ENCODE results near the gene WLS. TPM values are rescaled to one million over a fixed set of nuclear protein-coding genes. Genes with fewer than 3 reads are reported as not detected.
"Not testable (repeated sequence)": the region's sequence is repeated elsewhere in the genome, so short reads cannot be mapped to it uniquely, and the experiment has no call there.

The WLS gene
- total RNA-seq, 4 donors from 2014 or later, result 37.8 to 56.3 (median 48.7) TPM

DNA sequence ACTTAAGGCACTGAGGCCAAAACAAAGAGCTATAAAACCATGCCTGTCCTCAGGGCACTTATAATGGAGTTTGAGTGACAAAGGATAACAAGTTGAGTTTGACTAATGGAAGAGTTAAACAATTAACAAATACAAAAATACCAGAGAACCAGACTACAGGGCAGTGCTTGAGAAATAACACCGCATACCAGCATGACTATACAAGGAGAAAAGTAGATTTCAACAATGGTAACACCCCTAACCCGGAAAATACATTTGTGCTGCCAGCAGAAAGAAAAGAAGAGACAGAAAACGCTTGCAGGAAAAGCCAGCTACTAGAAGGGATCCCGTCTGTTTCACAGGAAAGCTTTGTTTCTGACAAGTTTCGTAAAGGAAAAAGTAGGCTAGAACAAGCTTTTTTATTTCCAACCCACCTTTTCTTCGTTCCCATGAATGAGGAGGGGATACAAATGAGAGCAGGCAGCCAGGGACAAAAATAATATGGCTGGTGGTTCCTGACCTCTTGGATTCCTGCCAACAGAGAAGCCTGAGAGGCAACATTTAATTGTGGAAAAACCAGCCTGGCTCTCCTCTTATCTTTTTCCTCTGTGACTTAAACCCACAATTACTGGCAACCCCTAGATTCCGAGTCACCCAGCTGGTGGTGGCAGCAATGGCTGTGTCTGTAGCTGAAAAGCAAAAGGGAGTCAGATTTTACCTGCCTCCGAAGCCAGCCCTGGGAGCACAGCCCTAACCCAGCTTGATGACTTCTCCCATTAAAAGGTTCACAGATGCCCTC lies 56.5 kb downstream of the WLS start:
- WGBS, 2 donors, result 67 to 69% methylated on average over 8 of the region's 8 CpGs
- TF ChIP-seq POLR2A (IDR thresholded peaks at IDR 0.05) (no peak), CTCF (IDR thresholded peaks at IDR 0.05) (no peak)
- DNase-seq (ENCODE audit: low spot score in 2 of 2), result no peak
- intact Hi-C loops (cut with DNase I; ENCODE audit: low total_unique reads), result loop anchor here (5.0 kb wide), 1 partner anchor 1396 kb away; no protein-coding TSS in a partner anchor
- H3K4me3 ChIP-seq (ENCODE audit: low read depth, poor library complexity, severe bottlenecking), result no peak overlapping the region

DNA sequence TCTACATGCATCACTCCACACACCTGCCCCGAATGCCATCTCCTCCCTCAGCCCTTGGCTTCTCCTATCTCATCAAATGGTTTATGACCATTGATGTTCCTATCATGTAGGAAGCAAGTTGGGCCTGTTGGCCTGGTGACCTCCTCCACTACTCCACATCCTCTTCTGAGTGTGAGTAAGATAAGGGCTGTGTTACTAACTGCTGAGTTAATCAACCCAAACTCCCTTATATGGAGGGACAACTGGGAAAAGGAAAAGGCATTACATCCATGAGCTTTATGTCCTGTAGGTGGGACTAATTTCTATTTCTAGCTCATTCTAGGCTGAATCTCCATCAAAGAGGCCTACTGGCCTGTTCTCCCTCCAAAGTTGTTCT lies 57.6 kb downstream of the WLS start:
- no peak overlapping the region for H3K4me3 ChIP-seq (ENCODE audit: low read depth, poor library complexity, severe bottlenecking)
- intact Hi-C loops (cut with DNase I; ENCODE audit: low total_unique reads), result loop anchor here (5.0 kb wide), 1 partner anchor 1398 kb away; no protein-coding TSS in a partner anchor
- WGBS, 2 donors, result 67 to 95% methylated on average over 1 of the region's 1 CpG
- no peak for DNase-seq (ENCODE audit: low spot score in 2 of 2)
- TF ChIP-seq CTCF (IDR thresholded peaks at IDR 0.05) (no peak), POLR2A (IDR thresholded peaks at IDR 0.05) (no peak)

DNA sequence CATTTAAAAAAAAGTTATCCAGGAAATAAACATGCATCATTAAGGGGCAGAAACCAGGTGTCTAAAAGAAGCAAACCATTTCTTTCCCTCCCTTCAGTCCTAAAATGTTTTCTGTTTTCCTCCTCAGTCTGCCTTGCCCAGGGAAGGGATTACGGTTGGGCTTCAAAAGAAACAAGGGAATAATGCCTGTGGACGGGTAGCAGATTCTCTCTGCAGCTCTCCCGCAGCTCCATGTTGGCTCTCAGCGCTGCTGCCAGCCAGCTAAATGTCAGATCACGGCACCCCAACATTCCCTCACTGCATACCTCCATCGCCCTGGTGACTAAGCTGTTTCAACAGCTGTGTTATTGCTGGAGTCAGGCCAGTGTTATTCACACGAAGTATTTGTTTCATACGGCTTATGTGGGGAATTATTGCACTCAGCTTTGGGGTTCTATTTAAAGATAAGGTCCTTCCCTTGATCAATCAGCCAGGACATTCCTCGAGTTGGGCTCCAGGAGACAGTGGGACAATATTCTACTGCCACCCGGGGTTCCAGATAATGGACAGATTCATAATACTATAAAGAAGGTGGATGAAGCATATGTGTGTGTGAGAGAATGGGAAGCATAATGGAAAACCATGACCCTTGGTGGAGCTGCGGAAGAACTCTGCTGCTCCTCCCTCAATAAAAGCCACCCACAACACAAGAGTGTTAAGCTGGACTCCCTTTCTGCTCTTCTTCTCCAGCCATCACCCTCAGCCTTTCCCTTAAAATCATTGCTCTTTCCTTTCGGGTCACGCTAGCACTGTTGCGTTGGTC lies 58.2 kb downstream of the WLS start:
- 34 to 35% methylated on average over 14 of the region's 14 CpGs for WGBS, 2 donors
- intact Hi-C loops (cut with DNase I; ENCODE audit: low total_unique reads), result no loop called here
- DNase-seq (ENCODE audit: low spot score in 2 of 2), result peak in 1 of 2 donors; percentile 75
- no peak overlapping the region for H3K4me3 ChIP-seq (ENCODE audit: low read depth, poor library complexity, severe bottlenecking)
- no peak for TF ChIP-seq POLR2A (IDR thresholded peaks at IDR 0.05)

- 42 to 50% methylated on average over 6 of the region's 6 CpGs for WGBS, 2 donors
- DNase-seq (ENCODE audit: low spot score in 2 of 2), result no peak
- TF ChIP-seq POLR2A (IDR thresholded peaks at IDR 0.05) (no peak), CTCF (IDR thresholded peaks at IDR 0.05) (no peak)
- H3K4me3 ChIP-seq (ENCODE audit: low read depth, poor library complexity, severe bottlenecking), result no peak overlapping the region
- intact Hi-C loops (cut with DNase I; ENCODE audit: low total_unique reads), result no loop called here
Observed at GRCh38 chr1:68173283-68173935, 58.9 kb downstream of the WLS start.

DNA sequence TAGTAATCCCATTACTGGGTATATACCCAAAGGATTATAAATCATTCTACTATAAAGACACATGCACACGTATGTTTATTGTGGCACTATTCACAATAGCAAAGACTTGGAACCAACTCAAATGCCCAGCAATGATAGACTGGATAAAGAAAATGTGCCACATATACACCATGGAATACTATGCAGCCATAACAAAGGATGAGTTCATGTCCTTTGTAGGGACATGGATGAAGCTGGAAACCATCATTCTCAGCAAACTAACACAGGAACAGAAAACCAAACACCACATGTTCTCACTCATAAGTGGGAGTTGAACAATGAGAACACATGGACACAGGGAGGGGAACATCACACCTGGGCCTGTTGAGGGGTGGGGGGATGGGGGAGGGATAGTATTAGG lies 60.5 kb downstream of the WLS start:
- DNase-seq (ENCODE audit: low spot score in 2 of 2); H3K4me3 ChIP-seq (ENCODE audit: low read depth, poor library complexity, severe bottlenecking); intact Hi-C loops (cut with DNase I; ENCODE audit: low total_unique reads): not testable (repeated sequence)
- WGBS, 2 donors, result 61 to 96% methylated on average over 1 of the region's 1 CpG

GRCh38 chr1:68168545-68169171 lies 63.7 kb downstream of the WLS start:
- 26 to 35% methylated on average over 4 of the region's 4 CpGs for WGBS, 2 donors
- no peak for DNase-seq (ENCODE audit: low spot score in 2 of 2)
- intact Hi-C loops (cut with DNase I; ENCODE audit: low total_unique reads), result no loop called here
- TF ChIP-seq CTCF (IDR thresholded peaks at IDR 0.05) (no peak), POLR2A (IDR thresholded peaks at IDR 0.05) (no peak)
- H3K4me3 ChIP-seq (ENCODE audit: low read depth, poor library complexity, severe bottlenecking), result no peak overlapping the region

All from lower leg skin (tissue), 4 donors.